GM19239 (cell line): ENCODE results near the gene STARD3.

ENCODE experiments used
- DNase-seq: peaks from one replicate; pipeline ENCODE4 v3.0.0; 2011; ENCODE audit warnings: low spot score; ENCODE audit not compliant: insufficient read length
- FAIRE-seq: peaks from 2 replicates; lab custom pipeline; 2011; peaks lifted over from hg19 to GRCh38; lab: Jason Lieb, UNC

The STARD3 gene

DNA sequence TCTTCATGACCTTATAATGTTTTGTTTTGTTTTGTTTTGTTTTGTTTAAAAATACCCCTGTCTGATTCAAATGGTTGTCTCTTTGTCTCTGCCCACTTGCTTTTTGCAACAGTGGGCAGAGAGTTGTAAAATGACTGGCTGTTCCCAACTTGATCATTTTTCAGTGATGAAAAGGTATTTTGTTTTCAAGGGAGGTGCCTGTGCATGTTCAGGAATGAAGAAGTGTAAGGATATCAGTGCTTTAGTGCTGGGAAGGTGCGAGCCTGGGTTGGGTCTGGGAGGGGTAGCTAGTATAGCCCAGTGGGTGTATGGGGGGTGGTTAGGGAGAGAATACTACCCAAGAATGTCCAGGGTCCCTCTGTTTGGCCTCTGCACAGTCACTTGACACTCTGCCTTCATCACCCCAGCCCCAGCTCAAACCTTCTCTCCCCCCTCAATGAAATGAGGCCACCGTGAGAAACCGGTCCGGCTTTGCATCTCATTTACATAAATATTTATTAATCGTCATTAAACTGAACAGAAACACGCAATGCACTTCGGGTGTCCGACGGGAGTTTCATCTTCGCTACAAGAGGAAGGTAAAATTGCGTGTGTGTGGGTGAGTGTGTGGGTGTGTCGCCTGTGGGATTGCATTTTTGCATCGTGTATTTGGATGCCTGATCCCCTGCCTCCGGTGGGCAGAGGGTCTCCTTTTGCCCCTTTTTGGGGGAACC lies 33.5 kb upstream of the STARD3 start:
- DNase-seq (no peak), FAIRE-seq (no peak)

DNA sequence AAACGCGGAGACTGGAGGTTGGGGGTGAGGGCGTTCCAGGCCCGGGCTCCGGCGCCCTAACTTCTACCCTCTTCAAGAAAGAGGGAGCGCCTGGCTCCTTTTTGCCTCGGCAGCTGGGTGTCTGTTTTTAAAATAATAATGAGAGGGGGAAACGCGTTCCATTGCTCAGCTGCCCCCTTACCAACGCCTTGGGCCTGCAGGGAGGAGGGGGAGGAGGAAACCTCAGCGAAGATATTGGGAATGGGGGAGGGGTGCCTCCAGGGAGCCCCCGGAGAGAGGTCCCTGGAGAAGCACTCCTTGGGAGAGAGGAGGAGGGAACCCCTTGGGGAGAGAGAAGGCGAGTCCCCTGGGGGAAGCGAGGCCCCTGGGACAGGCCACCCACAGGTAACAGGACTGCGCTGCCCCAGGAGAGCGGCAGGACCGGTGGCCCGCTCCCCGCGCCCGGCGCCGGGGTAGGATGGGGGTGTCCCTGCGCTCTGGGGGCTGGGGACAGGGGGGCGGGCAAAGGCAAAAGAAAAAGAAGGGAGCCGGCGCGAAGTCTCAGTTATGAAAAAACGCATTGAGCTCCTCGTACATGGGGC lies 31.9 kb upstream of the STARD3 start:
- DNase-seq: no peak
- no peak for FAIRE-seq

DNA sequence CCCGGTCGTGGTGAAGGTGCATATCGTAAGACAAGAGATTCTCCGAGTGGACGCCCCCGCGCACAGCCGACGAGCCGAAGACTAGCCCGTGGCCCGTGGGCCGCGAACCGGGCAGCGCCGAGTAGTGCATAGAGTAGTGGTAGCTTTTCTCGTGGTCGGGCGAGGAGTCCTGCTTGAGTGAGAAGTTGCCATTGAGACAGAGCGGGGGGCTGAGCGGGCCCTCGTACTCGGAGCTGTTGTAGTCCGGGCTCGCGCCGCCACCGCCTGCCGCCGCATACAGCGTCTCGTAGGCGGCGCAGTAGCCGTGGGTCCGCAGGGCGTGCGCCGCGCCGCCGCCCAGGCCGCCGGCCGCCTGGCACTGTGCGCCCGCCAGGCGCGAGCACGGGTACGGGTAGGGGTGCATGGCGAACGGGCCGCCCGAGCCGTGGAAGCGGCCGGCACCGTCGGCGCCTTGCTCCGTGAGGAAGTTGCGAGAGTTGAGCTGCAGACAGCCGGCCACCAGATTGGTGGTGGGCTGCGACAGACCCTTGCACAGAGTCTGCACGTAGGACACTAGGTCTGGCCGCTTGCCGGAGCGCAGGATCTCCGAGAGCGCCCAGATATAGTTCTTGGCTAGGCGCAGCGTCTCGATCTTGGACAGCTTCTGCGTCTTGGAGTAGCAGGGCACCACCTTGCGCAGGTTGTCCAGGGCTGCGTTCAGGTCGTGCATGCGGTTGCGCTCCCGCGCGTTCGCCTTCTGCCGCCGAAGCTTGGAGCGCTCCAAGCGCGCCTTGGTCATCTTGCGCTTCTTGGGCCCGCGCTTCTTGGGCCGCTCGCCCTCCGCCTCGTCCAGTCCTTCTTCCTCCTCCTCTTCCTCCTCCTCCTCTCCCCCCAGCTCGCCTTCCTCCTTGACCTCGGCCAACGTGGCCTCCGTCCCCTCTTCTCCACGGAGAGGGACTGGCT lies 31.2 kb upstream of the STARD3 start:
- DNase-seq (no peak), FAIRE-seq (no peak)

DNA sequence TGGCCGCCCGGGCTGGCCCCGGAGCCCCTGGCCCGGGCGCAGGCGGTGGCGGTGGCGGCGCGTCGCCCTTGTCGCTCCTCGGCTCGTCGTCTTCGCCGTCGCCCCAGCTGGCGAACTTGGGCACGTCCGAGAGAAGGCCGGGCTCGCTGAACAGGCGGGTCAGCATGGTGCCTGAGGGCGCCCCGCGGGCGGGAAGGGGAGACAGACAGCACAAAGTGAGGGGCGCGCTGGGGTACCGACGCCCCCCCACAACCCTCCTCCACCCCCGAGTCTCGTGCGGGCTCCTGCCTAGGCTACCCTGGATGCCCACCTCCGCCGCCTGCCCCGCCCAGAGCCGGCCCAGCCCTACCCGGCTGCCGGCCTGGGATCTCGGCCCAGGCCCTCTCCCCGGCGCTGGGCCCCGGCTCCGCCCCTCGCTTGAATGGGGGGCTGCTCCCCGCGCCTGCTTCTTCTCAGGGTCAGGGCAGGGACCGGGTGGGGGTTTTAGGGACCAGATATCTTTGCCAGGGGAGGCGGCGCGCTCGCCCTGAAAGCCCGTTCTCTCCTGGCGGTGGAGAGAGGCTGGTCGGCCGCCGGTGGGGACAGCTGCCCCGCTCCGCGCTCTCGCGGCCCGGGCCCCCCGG lies 30.4 kb upstream of the STARD3 start:
- DNase-seq (no peak), FAIRE-seq (no peak)

DNA sequence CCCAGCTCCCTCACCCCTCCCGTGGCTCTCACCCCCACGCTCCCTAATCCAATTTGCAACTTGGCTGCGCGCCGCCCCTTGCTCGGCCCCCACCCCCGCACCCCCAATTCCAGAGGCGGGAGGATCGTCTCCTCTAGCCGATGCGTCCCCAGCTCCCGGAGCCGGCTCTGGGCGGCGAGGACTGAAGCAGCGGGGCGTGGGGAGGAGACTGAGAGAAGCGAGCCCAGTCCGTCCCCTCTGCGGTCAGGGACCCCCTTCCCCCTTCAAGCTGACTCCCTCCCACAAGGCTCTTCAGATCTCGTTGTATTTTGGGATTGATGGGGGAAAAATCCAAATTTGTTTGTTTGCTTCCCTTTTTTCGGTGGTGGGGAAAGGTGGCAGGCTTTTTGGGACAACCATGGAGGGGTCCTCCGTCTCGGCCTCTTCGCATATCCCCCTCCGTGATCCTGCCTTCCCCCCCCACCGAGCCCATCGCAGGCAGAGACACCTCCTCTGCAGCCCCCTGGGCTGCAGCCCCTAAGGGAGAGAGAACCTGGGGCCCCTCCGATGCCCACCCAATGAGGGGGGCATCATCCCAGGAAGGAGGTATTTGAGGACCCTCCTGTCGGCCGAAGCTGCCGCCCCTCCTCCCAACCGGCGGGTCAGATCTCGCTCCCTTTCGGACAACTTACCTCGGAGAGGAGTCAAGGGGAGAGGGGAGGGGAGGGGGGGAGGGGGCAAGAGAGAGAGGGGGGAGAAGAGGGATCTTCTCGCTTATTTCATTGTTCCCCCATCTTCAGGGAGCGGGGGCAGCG lies 29.7 kb upstream of the STARD3 start:
- DNase-seq: no peak
- FAIRE-seq: no peak

DNA sequence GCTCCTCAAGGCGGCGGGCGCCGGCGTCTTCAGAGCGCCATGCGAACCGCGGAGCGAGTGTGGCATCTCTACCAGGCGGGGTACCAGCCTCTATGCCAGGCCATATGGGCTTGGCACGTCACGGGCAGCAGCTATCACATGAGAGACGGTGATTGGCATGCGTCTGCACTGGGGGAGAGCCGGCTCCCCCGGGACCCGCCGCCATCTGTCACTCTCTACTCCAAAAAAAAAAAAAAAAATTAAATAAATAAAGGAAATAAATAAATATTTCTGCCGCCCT lies 29.2 kb upstream of the STARD3 start, which contains the start of gene NEUROD2:
Gene NEUROD2, minus strand, starts transcription at position 70 of the 280 bp plus-strand sequence. CDS start 1,321 bp downstream, outside the sequence.
- FAIRE-seq (no peak), DNase-seq (no peak)

DNA sequence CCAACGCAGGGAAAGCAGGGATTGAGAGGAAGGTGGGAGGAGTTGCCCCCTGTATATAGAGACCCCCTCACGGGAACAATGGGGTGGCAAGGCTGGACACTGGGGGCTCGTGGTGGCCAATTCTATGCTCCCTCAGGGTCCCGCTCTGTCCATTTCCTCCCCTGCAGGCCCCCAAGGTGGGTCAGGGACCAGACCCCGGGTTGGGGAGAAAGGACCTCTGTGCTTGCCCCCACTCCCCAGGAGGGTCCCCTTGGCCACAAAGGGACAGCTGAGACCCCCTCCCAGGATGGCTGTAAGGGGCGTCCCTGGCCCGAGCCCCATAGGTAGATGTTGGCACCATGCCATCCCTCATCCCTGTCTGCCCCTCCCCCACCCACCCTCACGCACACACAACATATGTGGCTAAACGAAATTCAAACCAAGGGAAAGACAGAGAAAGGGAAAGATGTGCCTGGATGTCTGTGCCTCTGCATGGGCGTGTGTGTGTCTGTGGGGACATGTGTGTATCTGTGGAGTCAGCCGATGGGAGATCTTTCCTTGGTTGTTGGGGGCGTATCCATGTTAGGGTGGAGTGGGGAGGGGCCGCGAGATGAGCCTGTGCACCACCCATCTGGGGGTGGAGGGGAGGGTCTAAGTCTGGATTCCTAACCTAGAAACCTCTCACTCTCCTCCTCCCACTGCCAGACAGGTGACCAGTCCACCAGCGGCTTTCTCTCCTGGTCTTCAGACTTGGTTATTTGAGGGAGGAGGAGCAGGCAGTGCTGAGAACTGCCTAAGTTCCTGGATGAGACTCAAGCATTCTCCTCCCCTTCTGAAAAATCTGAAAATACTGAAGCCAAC lies 28.6 kb upstream of the STARD3 start:
- DNase-seq (no peak), FAIRE-seq (no peak)

DNA sequence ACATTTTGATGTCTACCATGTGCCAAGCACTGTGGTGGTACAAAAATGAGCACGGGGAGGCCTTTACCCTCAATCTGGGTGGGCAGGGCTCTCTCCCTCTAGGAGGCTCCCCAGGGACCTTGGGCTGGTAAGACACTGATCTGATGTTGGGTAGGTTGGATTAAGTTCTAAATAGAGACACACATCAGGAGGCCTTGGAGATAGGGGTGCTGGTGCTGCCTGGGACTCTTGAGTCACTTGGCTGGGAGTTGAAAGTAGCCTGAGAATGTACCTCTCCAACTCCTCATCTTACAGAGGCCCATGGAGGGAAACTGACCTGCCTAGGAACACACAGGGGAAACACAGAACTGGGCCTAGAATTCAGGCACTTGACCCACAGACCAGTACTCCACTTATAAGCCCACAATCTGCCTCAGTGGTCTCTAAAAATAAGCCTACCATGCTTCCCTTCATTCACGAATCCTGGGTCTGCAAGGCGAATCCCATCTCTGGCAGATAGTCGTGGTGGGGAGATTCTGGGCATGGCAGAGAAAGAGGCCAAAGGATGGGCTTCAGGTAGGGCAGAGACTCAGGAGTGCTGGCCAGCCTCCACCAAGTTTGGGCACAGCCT lies 27.4 kb upstream of the STARD3 start:
- FAIRE-seq (no peak), DNase-seq (no peak)

DNA sequence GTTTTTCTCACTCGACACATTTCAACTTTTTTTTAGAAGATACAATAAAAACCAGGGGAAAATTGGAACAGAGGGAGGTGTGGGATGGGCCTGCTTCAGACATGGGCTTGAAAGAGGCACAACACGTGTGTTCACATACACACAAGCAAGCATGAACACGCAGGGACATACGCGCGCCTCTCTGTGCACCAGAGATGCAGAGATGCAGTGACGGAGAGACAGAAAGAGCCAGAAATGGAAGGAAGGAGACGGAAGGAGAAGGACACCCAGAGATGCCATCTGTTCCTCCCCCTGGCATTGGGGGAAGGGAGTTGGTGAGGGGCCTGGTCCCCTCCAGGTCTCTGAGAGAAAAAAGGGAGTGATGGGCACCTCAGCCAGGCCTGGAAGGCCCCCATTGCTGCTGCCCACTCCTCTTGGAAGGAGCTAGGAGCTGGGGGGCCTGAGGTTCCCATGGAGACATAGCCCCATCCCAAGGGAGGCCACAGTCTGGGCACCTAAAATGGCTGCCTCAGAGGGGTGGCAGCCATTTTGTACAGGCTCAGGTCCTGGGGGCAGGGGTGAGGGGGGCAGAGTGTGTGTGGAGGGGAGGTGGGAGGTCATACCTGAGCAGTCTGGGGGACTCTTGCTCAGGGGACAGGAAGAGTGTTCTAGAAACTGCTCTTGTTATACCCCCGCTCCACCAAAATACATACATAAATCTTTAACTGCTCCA lies 25.4 kb upstream of the STARD3 start:
- no peak for DNase-seq
- FAIRE-seq: no peak

DNA sequence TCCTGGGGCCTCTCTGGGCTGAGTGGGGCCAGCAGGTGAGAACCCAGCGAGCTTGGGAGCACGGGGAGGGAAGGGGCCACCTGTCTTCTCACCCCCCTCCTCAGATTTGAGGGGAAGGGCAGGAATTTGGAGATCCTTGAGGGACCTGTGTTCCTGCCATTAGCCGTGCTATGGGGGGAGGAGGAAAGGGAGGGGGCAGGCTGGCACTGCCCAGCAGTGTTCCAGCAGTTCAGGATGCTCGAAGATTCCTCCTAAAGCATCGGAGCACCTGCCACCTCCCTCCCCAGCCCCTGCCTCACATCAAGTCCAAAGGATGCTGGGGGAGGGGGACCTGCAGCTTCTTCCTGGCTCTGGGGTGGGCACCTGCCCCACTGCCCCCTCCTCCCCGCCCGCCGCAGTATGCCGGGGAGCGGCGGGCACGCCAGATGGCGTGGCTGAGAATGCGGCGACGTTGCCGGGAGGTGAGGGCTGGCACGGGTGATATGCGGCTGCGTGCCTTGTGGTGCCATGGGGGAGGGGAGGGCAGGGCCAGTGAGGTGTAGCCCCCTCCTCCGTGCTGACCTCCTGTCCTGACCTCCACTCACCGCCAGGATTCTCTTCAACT lies 24.6 kb upstream of the STARD3 start:
- FAIRE-seq (no peak), DNase-seq (no peak)

DNA sequence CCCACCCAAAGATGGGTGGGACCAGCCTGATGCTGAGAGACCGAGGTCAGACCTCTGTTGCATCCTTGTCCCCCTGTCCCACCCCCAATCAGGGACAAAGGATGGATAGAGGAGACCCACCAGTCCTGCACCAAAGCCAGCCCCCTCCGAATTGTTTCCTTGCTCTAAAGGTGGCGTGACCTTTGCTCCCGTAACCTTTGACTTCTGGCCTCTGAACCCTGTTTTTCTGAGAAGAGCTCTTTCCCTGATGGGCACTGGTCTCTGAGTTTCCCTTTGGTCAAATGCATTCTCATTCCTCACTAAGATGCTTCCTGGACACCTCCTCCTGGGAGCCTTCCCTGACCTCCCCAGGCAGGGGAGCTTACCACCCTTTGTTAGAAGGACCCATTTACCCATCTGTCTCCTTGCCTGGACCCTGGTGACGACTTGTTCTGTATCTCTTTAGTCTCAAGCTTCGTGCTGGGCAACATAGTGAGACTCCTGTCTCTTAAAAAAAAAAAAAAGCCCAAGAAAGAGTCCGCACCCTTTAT lies 23.9 kb upstream of the STARD3 start:
- no peak for FAIRE-seq
- no peak for DNase-seq

DNA sequence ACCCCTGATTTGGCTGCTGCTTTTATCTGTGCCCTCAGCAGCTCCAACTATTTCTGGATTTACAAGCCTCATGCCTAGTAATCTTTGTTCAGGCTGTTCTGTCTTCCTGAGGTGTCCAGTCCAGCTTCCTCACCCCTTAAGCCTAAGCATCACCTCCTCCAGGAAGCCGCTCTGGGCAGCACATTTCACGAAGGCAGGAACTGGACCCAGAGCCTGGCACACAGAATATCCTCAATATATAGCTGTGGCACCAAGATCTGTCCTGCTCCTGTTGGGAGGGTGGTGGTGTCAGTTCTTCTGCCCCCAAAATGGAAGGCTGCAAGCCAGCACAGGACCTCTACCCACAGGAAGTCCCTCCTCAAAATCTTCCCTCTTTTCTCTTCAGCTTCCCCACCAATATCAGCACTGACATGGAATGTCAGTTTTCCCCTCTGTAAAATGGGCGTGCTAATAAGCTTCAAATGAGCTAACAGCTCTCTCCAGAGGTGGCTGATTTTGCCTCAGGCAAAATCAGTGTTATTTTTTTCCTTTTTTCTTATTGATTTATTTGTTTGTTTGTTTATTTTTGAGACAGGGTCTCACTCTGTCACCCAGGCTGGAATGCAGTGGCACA lies 22.3 kb upstream of the STARD3 start:
- no peak for FAIRE-seq
- no peak for DNase-seq

DNA sequence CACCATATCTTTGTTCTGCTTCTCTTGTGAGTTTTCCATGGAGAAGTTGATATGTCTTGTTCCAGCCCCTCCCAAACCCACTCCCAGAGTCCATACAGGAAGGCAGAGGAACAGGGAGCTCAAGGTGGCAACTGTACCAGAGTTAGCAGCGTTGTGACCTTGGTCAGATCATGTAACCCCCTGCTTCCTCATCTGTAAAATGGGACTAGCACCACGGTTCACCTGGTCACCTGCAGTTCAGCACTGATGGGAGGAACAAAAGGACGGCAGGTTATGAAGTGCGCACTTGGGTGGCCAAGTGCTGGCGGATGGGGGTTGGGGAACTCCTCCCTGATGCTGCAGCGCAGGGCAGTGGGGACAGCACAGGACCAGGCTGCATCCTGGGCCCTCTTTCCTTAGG lies 21.5 kb upstream of the STARD3 start:
- DNase-seq: no peak

DNA sequence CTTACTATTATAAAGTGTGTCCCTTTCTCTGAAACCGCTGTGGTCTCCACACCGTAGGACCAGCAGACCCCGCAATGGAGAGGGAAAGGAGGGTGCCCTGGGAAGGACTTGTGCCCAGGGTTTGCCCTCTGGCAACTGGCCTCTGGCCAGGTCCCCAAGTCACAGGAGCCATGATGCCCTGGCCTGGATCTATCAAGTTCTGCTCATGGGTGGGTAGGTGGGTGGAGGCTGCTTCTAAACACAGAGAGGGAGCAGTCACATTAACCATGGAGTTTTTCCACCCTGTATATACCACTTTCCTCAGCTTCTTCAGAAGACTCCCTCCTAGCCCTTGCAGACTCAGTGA lies 19.9 kb upstream of the STARD3 start:
- FAIRE-seq (no peak), DNase-seq (no peak)

More for the DNA sequence above, 21.5 kb upstream of the STARD3 start:
- FAIRE-seq: no peak

DNA sequence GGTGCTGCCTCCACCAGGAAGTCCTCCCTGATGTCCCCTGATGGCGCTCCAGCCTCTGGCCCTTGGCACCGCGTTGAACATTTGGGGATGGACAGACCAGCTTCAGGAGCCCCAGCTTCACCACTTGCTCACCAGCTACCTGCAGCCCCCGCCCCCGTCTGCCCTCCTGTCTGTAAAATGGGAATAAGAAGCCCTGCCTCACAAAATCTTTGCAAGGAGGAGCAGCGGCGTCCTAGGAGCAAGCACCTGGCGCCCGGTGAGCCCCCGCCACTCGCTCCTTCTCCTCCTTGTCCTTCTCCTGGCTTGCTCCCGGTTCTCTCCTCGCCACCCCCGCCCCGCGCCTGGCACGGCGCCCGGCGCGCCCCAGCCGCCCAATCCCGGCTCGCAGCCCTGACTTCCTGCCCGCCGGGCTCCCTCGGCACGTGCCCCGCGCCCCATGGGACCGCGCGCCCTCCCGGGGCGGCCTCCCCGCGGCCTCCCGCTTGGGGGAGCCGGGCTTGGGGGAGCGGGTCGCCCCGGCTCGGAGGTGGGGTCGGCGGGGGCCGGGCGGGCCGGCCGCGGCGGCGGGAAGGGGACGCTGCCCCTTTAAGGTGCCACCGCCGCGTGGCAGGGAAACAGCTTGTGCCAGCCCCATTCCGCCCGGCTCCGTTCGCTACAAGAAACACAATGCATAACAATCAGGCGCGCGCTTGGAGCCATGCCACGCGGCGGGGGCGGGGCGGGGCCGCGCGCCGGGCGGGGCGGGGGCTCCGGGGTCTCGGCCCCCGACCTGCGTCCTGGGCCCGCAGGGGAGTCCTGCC lies 19.3 kb upstream of the STARD3 start:
- DNase-seq: peak; percentile 61
- peak; percentile 82 for FAIRE-seq

DNA sequence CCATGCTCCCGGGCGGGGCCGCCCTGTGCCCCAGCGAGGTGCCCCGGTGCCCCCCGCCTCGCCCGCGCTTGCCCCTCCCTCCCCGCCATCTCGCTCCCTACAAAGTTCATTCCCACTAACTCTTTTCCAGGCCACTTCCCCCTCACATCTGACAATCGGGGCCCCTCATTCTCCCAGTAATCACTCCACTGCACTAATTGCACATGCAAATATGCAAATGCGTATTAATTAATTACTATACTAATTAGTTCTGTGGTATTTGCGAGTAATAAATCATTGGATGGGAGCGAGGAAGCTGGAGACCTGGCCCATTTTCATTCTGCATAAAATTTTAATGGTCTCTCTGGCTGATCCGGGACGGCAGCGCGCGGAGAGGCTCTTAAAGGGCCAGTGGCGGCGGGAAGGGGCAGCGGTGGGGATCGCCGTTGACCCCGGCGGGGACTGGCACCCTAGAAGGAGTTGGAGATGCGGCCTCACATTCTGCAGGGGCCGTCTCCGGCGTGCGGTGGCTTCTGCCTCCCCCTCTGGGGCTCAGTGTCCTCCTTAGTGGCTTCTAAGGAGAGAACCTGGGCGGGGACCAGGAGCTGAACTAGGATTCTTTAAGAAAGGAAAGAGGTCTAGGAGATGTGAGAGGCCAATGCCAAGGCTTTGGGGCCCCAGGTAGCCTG lies 18.6 kb upstream of the STARD3 start:
- FAIRE-seq: no peak
- no peak for DNase-seq
